GM18505 (cell line): Measurements from ENCODE around the gene KCND2.

Experiments
- ATAC-seq: cut with Tn5 transposase; IDR thresholded peaks from one replicate; pipeline ENCODE4 v1.9.1; 2021; ENCODE audit not compliant: unreplicated experiment
- POLR2A ChIP-seq: IDR thresholded peaks from 4 replicates; pipeline ENCODE4 v1.6.1; 2011; ENCODE audit warnings: borderline replicate concordance; ENCODE audit not compliant: insufficient read depth, insufficient read length; ENCODE audit errors: extremely low read depth

KCND2 gene

GRCh38 chr7:120353171-120353570 is 80.2 kb downstream of the KCND2 start:
- no peak for TF ChIP-seq POLR2A
- ATAC-seq = no peak

GRCh38 chr7:120360918-120361317 is 87.9 kb downstream of the KCND2 start:
- no peak for TF ChIP-seq POLR2A
- ATAC-seq = peak; percentile 98

GRCh38 chr7:120363414-120363813 is 90.4 kb downstream of the KCND2 start:
- ATAC-seq = no peak
- no peak for TF ChIP-seq POLR2A

GRCh38 chr7:120370954-120371353 is 98.0 kb downstream of the KCND2 start:
- no peak for TF ChIP-seq POLR2A
- peak; percentile 52 for ATAC-seq

DNA sequence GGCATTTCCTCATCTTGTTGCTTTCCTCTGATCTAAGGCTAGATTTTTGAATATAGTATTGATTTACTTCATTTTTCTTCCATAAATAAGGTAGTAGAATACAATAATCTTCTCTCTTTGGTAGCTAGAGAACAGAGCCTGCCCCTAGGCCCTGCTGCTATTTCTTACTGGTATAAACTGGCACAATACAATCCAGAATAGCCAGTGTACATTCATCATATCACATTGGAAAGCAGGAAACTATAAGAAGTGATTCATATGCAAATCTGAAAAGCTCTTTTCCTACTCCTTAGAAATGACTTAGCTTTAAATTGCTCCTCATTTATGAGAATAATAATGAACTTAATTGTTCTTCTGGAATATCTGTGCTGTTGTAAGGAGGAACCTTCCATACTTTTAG is 100.2 kb downstream of the KCND2 start:
- TF ChIP-seq POLR2A = no peak
- no peak for ATAC-seq

DNA sequence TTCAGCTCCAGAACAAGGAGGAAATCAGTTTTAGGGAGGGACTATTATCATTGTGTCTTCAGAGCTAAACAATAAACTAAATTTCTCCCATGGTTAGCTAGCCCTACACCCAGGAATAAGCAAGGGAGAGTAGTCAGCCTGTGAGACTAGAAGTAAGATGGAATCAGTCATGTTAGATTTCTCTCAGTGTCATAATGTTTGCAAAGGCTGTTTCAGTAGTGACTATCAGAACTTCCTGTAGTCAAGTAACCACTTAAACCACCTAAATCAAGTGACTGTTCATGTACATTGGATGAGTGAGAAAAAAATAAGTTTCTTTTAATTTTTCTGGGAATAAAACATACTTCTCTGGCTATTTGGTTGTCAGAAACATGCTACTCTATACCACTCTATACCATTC is 121.6 kb downstream of the KCND2 start:
- no peak for TF ChIP-seq POLR2A
- peak; percentile 56 for ATAC-seq

DNA sequence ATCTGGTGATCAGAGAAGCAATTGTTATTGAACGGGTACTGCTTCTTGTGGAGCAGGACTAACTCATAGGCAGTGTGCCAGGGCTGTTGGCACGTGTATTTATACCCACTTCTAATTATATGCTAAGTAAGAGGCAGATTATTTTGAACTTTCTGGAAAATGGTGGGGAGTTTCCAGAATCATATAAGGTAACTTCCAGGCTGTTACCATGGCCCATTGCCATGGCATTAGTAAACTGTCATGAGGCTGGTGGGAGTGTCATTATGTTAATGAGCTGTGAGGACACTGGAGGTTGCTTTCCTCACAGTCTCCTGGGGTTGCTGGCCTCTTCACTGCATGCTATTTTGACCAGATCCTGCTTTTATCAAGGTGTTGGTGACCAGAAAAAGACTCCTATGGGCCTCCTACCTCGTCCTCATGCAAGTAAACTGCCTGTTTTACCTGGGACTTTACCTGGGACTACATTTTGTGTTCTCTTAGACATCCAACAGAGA is 122.6 kb downstream of the KCND2 start:
- peak; percentile 67 for TF ChIP-seq POLR2A
- ATAC-seq = peak; percentile 88

- TF ChIP-seq POLR2A = no peak
- no peak for ATAC-seq
Measured at GRCh38 chr7:120398284-120399000, 125.5 kb downstream of the KCND2 start.

- TF ChIP-seq POLR2A = peak; percentile 41
Measured at GRCh38 chr7:120400806-120401455, 128.0 kb downstream of the KCND2 start.

DNA sequence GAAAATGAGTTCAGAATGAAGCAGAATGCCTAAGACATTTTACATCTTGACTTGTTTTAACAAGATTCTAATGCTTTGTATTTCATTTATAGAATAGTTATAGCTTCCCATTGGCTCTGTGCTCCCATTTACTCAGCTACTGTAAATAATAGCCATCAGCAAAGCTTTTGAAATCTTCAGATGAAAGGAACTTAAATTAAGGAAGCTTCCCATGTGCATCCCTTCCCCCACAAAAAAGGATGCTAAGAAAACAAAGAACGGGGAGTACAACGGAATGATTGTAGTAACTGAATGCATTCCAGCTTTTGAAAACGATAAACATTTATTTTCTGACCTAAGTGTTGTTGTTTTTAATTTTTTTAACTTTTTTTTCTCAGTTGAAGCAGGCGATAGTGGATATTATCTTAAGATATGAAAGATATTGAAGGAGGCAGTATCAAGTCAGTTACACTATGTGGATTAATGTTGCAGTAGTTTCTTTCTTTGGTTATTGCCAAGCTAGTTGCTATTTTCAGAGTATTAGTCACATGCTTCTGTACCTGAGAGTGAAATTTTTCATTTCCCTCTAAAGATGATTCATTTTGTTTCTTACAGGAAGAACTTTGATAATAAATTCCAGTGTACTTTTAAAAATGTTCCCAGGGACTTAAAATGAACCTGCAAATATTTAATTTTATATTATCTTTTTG is 129.2 kb downstream of the KCND2 start:
- ATAC-seq = peak; percentile 44
- TF ChIP-seq POLR2A = peak; percentile 15

More at GRCh38 chr7:120400806-120401455, 128.0 kb downstream of the KCND2 start:
- no peak for ATAC-seq

DNA sequence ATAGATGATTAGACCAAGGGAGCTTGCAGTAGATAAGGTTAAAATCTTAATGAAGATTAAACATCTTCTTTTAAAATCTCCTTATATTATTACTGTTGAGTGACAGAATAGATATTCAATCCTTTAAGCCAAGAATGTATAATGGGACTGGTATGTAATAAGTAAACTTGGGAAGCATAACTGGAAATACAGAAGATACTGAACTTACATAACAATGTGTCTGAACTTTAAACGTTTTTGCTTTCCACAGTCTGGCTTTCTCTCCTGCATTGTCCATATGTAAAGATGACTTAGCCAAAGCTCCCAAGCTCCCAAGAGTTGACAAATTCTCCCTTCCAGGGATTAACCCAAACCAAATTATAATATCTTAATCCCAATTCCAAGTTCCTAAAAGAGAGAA is 129.8 kb downstream of the KCND2 start:
- TF ChIP-seq POLR2A = no peak
- ATAC-seq = no peak

- peak; percentile 51 for ATAC-seq
Measured at GRCh38 chr7:120404042-120404441, 131.1 kb downstream of the KCND2 start.

DNA sequence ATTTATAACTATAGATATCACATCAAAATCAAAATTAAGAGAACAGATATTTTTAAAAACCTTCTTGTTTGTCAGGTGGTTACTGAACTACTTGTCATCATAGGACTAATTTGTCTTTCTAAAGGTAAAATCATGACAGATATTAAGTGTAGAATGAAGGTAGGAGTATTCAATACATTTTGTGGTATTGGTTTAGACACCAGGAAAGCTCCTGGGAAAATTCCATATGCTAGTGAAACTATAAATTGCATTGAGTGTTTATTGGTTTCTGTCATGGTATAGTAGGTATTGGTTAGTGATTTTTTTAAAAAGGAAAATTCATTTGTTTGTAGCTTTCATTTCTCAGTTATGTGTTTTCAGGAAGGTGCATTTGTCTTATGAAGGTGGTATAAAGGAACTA is 132.7 kb downstream of the KCND2 start:
- no peak for TF ChIP-seq POLR2A
- ATAC-seq = no peak

More at GRCh38 chr7:120404042-120404441, 131.1 kb downstream of the KCND2 start:
- no peak for TF ChIP-seq POLR2A
